Lung (tissue), 12 donors: ENCODE data around the gene FAT3. TPM values are rescaled to one million over a fixed set of nuclear protein-coding genes. Genes with fewer than 3 reads are reported as not detected.
A peak's percentile ranks its signal among the peaks of the same experiment; 100 is the strongest.

ENCODE experiments used
- ATAC-seq: fragments of 200-7000 bp; cut with Tn5 transposase; one replicate; pipeline ENCODE4 v1.9.1; 2020; ENCODE audit warnings: moderate number of reproducible peaks; ENCODE audit not compliant: insufficient read depth, low FRiP score
- DNase-seq, 3 donors: peaks; one replicate each; pipeline ENCODE4 v3.0.0-alpha.2; 2013 to 2017
- H3K27ac ChIP-seq, 2 donors: one replicate each; pipeline ENCODE4 v1.5.1; 2013; ENCODE audit warnings: mild to moderate bottlenecking in 2 of 2, moderate library complexity in 2 of 2, control low read depth in 1 of 2, inconsistent platforms in 1 of 2, low read depth in 1 of 2, low read length in 1 of 2
- H3K27me3 ChIP-seq, 3 donors: one replicate each; pipeline ENCODE4 v1.5.1; 2013; ENCODE audit warnings: low read length in 2 of 3; ENCODE audit not compliant: control insufficient read depth in 3 of 3, insufficient read depth in 3 of 3
- H3K36me3 ChIP-seq, 4 donors: one replicate each; pipeline ENCODE4 v1.5.1; 2013; ENCODE audit warnings: low read length in 4 of 4, mild to moderate bottlenecking in 1 of 4, moderate library complexity in 1 of 4; ENCODE audit not compliant: control insufficient read depth in 4 of 4, insufficient read depth in 4 of 4
- H3K4me1 ChIP-seq, 5 donors: one replicate each; pipeline ENCODE4 v1.5.1; 2013; ENCODE audit warnings: low read length in 5 of 5, mild to moderate bottlenecking in 2 of 5, moderate library complexity in 1 of 5; ENCODE audit not compliant: control insufficient read depth in 5 of 5, insufficient read depth in 5 of 5
- H3K4me3 ChIP-seq: one replicate; pipeline ENCODE4 v1.5.1; 2013; ENCODE audit warnings: mild to moderate bottlenecking, control low read depth, moderate library complexity
- H3K9ac ChIP-seq, 2 donors: one replicate each; pipeline ENCODE4 v1.5.1; 2013; ENCODE audit warnings: low read length in 2 of 2, control low read depth in 1 of 2; ENCODE audit not compliant: insufficient read depth in 1 of 2
- H3K9me3 ChIP-seq, 4 donors: one replicate each; pipeline ENCODE4 v1.5.1; 2013; ENCODE audit warnings: low read length in 3 of 4, mild to moderate bottlenecking in 1 of 4, moderate library complexity in 1 of 4; ENCODE audit not compliant: control insufficient read depth in 4 of 4, insufficient read depth in 3 of 4
- CTCF ChIP-seq: IDR thresholded peaks from 2 replicates; pipeline ENCODE4 v1.5.1; 2012; ENCODE audit warnings: mild to moderate bottlenecking; ENCODE audit errors: control extremely low read depth, extremely low read depth
- WGBS, 2 donors: extraction: QIAGEN DNeasy Blood & Tissue Kit; methylation state at CpG; one replicate each; pipeline ENCODE4 v1.1.7; 2013; 5-methylcytosine and 5-hydroxymethylcytosine counted together
- polyA plus RNA-seq, 2 donors: library from polyadenylated mRNA; stranded (reverse); fragments of 200-250 nt; gene quantifications; one replicate each; pipeline ENCODE4 v1.2.1, GENCODE V29; 2013
- total RNA-seq, 2 donors: library from RNA; depleted of rRNA in 1 of 2; stranded (reverse); fragments of >200 nt in 1 of 2; gene quantifications; one replicate each; pipeline ENCODE4 v1.2.1, GENCODE V29; 2014 to 2021
- donor health status: control.
- donor health status: control.
- donor health status: Bipolar disorder and iron deficiency.
- donor health status: healthy.
- donor health status: DM: yes; HTN: yes; CAD: no.

FAT3 gene
- total and polyA plus RNA-seq, 4 donors, result 0.22 to 108 (median 3.1) TPM

GRCh38 chr11:92180664-92181251 lies 43.9 kb upstream of the FAT3 start:
- H3K4me1 ChIP-seq, result peaks cover 0 to 46% (median 4%) of the 10 kb centered on the region in 5 donors
- 54 to 63% methylated on average over 5 of the region's 5 CpGs for WGBS, 2 donors
- DNase-seq, result peak in 2 of 3 donors; percentile 42 to 80
- no peaks in the 10 kb centered on the region for H3K27me3 ChIP-seq
- no peaks in the 10 kb centered on the region for H3K9me3 ChIP-seq
- ATAC-seq, result peak; percentile 80
- no peak overlapping the region for H3K27ac ChIP-seq
- no peaks in the 10 kb centered on the region for H3K36me3 ChIP-seq
- H3K4me3 ChIP-seq, result no peak overlapping the region
- TF ChIP-seq CTCF, result no peak
- no peak overlapping the region for H3K9ac ChIP-seq

- H3K4me3 ChIP-seq, result no peak overlapping the region
- TF ChIP-seq CTCF, result no peak
- 51 to 74% methylated on average over 2 of the region's 2 CpGs for WGBS, 2 donors
- ATAC-seq (no peak), DNase-seq (no peak)
- H3K27me3 ChIP-seq, result no peaks in the 10 kb centered on the region
- H3K36me3 ChIP-seq, result no peaks in the 10 kb centered on the region
- H3K27ac ChIP-seq, result no peak overlapping the region
- H3K9ac ChIP-seq, result no peak overlapping the region
- H3K4me1 ChIP-seq, result no peaks in the 10 kb centered on the region
- no peaks in the 10 kb centered on the region for H3K9me3 ChIP-seq
Observed at GRCh38 chr11:92190535-92191206, 33.9 kb upstream of the FAT3 start.

- Histone ChIP-seq H3K9me3 (no peaks in the 10 kb centered on the region), H3K9ac (no peak overlapping the region), H3K36me3 (no peaks in the 10 kb centered on the region), H3K27ac (no peak overlapping the region), H3K4me1 (no peaks in the 10 kb centered on the region), H3K27me3 (no peaks in the 10 kb centered on the region), H3K4me3 (no peak overlapping the region)
- ATAC-seq (no peak), DNase-seq (no peak)
- TF ChIP-seq CTCF, result no peak
Observed at GRCh38 chr11:92192141-92192540, 32.5 kb upstream of the FAT3 start.
